ENCODE results near the gene ZFAND2B. TPM values are rescaled to one million over a fixed set of nuclear protein-coding genes. Genes with fewer than 3 reads are reported as not detected.
A peak's percentile ranks its signal among the peaks of the same experiment; 100 is the strongest.

Gene ZFAND2B
- total RNA-seq, 1 donor from 2014 or later: 29.8 TPM

DNA sequence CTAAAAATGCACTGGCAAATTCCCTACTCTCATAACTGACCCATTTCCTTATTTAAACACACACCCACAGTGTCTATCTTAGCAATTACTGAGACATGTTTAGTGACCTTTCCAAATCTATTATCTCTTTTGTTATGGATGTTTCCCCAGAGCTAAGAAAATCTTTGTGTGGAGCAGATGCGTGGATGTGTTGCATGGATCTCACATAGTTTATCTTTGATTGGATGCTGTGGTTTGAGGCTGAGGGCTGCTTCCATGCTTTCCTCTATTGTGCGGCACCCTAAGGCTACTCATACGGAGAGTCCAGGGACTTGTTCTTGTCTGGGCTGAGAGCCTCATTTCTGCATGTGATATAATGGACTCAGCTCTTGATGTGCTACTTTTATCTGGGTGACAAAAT is 27.7 kb downstream of the ZFAND2B start:
- Mint-ChIP-seq H3K36me3 (ENCODE audit: low read depth) (peaks cover 30% of the 10 kb centered on the region), H3K4me3 (ENCODE audit: unreplicated experiment) (no peak overlapping the region)

DNA sequence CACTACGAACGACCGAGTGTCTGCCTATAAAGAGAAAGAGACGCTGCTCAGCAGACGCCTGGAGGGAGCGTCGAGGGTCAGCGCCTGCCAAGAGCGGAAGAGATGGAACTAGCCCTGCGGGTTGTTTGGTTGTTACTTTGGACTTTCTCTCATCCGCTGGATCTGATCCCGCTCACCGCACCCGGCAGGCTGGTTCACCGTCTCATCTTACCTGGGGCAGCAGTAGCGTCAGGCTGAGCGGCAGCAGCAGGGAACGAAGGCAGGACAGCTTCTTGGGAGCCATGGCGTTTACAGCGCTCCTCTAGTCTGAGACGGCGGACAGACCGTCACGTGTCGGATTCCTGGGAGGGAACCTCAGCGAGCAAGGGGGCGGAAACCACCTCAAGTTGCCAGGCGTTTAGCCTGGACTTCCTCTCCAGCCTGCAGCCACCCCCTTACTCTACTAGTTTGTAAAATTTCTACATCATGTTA is 36.7 kb downstream of the ZFAND2B start:
- H3K9me3 Mint-ChIP-seq (ENCODE audit: low read depth): no peaks in the 10 kb centered on the region

More for the DNA sequence above, 27.7 kb downstream of the ZFAND2B start:
- TF ChIP-seq, protein P1, sequence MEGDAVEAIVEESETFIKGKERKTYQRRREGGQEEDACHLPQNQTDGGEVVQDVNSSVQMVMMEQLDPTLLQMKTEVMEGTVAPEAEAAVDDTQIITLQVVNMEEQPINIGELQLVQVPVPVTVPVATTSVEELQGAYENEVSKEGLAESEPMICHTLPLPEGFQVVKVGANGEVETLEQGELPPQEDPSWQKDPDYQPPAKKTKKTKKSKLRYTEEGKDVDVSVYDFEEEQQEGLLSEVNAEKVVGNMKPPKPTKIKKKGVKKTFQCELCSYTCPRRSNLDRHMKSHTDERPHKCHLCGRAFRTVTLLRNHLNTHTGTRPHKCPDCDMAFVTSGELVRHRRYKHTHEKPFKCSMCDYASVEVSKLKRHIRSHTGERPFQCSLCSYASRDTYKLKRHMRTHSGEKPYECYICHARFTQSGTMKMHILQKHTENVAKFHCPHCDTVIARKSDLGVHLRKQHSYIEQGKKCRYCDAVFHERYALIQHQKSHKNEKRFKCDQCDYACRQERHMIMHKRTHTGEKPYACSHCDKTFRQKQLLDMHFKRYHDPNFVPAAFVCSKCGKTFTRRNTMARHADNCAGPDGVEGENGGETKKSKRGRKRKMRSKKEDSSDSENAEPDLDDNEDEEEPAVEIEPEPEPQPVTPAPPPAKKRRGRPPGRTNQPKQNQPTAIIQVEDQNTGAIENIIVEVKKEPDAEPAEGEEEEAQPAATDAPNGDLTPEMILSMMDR (IDR thresholded peaks at IDR 0.05): no peak
- Mint-ChIP-seq H3K9me3 (ENCODE audit: low read depth) (no peaks in the 10 kb centered on the region), H3K27ac (ENCODE audit: unreplicated experiment) (no peak overlapping the region), H3K27me3 (ENCODE audit: low read depth) (no peaks in the 10 kb centered on the region), H3K4me1 (ENCODE audit: low read depth) (peaks cover 13% of the 10 kb centered on the region)
- DNase-seq (ENCODE audit: low spot score): no peak

DNA sequence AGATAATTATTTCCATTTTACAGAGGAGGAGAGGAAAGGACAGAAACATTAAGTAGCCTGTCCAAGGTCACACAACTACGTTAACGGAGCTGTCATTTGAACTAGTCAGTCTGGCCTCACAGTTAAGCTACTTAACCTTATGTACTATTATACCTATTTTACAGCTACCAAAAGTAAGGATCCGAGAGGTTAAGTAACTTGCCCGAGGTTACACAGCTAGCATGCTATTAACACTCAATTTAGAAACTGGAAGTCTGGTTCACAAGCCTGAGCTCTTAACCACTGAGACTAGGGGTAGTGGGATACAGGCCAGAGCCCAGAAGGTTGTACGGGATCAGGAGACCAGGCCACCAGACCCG is 38.2 kb downstream of the ZFAND2B start:
- Mint-ChIP-seq H3K36me3 (ENCODE audit: low read depth) (no peaks in the 10 kb centered on the region), H3K27me3 (ENCODE audit: low read depth) (no peaks in the 10 kb centered on the region), H3K9me3 (ENCODE audit: low read depth) (no peaks in the 10 kb centered on the region), H3K27ac (ENCODE audit: unreplicated experiment) (peak overlapping the region; percentile 95), H3K4me3 (ENCODE audit: unreplicated experiment) (peak overlapping the region; percentile 90), H3K4me1 (ENCODE audit: low read depth) (peaks cover 38% of the 10 kb centered on the region)
- DNase-seq (ENCODE audit: low spot score): no peak
- TF ChIP-seq, protein P1 (IDR thresholded peaks at IDR 0.05): no peak

More for the DNA sequence above, 36.7 kb downstream of the ZFAND2B start:
- DNase-seq (ENCODE audit: low spot score): no peak
- TF ChIP-seq, protein P1 (IDR thresholded peaks at IDR 0.05): no peak
- H3K27ac Mint-ChIP-seq (ENCODE audit: unreplicated experiment): no peak overlapping the region
- no peak overlapping the region for H3K4me3 Mint-ChIP-seq (ENCODE audit: unreplicated experiment)
- H3K36me3 Mint-ChIP-seq (ENCODE audit: low read depth): no peaks in the 10 kb centered on the region
- no peaks in the 10 kb centered on the region for H3K27me3 Mint-ChIP-seq (ENCODE audit: low read depth)
- peaks cover 24% of the 10 kb centered on the region for H3K4me1 Mint-ChIP-seq (ENCODE audit: low read depth)

DNA sequence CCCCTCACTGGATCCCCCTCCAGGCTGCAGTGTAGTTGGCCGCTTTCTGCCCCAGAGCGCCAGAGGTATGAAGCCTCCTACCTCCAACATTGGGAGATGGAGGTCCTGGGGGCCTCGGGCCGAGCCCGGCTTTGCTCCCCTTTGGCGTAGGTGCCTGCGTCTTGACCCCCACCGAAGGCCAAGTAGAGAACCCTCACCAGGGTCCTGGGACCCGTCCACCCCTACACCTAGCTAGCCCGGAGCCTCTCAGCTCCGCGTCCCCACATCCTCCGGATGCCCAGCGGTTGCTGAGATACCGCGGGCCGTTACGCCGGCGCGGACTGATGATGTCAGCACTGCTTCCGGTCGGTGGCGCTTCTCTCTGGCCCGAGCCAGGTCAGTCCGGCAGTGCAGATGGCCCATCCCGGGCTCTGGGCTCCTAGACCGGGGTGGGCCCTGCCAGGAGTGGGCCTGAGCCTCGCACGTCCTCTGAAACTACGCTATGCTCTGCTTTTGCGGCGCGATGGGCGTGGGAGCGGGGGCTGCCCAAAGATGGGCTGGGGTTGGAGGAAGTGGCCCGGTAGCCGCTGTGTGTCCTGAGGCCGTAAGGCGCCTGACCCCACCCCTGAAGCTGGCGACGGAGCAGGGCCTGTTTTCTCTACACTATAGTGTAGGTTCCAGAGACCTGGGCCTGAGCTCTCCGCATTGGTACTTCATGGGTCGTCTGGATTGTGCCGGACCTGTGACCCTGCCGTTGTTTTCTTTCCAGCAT is 38.7 kb downstream of the ZFAND2B start, which contains the start of the genes GLB1L and STK16:
GLB1L (minus strand) TSS at position 297 of the 751 bp plus-strand sequence. CDS start 1,871 bp downstream, outside the sequence.
STK16 (plus strand) TSS at position 332 of the 751 bp plus-strand sequence. CDS start 521 bp downstream, outside the sequence.
- peak within 1 kb of the TSS; percentile 90 for H3K4me3 Mint-ChIP-seq (ENCODE audit: unreplicated experiment)

DNA sequence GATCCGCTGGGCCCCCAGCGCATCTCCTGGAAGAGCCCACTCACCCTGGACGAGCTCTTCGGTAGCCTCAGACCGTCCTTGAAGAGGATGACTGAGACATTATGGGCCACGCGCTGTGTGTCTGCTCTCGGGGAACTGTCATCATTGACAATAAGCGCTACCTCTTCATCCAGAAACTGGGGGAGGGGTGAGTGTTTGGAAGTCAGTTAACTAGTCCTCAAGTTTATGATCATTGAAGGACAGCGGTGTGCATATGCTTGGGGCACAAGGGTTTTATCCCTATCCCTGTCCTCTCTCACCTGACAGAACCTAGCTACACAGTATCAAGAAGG is 39.3 kb downstream of the ZFAND2B start:
- TF ChIP-seq, protein P1 (IDR thresholded peaks at IDR 0.05): no peak
- H3K27me3 Mint-ChIP-seq (ENCODE audit: low read depth): no peaks in the 10 kb centered on the region
- H3K4me1 Mint-ChIP-seq (ENCODE audit: low read depth): peaks cover 49% of the 10 kb centered on the region
- no peak for DNase-seq (ENCODE audit: low spot score)
- peak overlapping the region; percentile 90 for H3K4me3 Mint-ChIP-seq (ENCODE audit: unreplicated experiment)
- H3K27ac Mint-ChIP-seq (ENCODE audit: unreplicated experiment): peak overlapping the region; percentile 95
- no peaks in the 10 kb centered on the region for H3K36me3 Mint-ChIP-seq (ENCODE audit: low read depth)
- no peaks in the 10 kb centered on the region for H3K9me3 Mint-ChIP-seq (ENCODE audit: low read depth)

More for the DNA sequence above, 38.7 kb downstream of the ZFAND2B start, which contains the start of the genes GLB1L and STK16:
- Mint-ChIP-seq H3K9me3 (ENCODE audit: low read depth) (no peaks in the 10 kb centered on the region), H3K36me3 (ENCODE audit: low read depth) (no peaks in the 10 kb centered on the region), H3K27ac (ENCODE audit: unreplicated experiment) (peak within 1 kb of the TSS; percentile 95), H3K4me1 (ENCODE audit: low read depth) (peaks cover 43% of the 10 kb centered on the region), H3K27me3 (ENCODE audit: low read depth) (no peaks in the 10 kb centered on the region)
- TF ChIP-seq, protein P1 (IDR thresholded peaks at IDR 0.05): no peak
- DNase-seq (ENCODE audit: low spot score): no peak

Data from chondrocyte (in vitro differentiated cells).